Measurements from ENCODE around the gene AGAP1.

GRCh38 chr2:235810252-235810651 lies 316.4 kb downstream of the AGAP1 start:
- TF ChIP-seq CTCF (IDR thresholded peaks at IDR 0.05) (no peak), POLR2A (IDR thresholded peaks at IDR 0.05) (no peak)

Measured in thyroid gland (tissue), 4 donors.